ENCODE data around the gene PSMD7. TPM values are rescaled to one million over a fixed set of nuclear protein-coding genes. Genes with fewer than 3 reads are reported as not detected.

Gene PSMD7
- total RNA-seq, 1 donor = 64.1 TPM

DNA sequence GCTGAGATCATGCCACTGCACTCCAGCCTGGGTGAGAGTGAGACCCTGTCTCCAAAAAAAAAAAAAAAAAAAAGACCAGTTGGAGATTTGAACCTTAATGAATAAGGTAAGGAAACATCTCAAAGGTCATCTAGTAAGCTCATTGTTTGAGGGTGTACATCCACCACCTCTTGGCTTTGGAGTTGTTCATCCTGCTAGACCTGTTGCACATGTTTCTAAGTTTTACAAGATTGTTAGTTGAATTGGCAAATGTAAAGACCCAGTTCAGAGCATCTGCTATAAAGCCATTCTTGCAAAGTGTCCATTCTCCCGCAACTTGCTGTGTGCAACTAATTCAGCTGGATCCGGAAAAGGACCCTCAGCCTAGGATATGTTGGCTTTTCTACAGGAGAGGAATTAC is 1.5 kb downstream of the PSMD7 start:
- H3K27ac ChIP-seq (ENCODE audit: low read depth, low read length) = no peak overlapping the region
- H3K27me3 ChIP-seq (ENCODE audit: insufficient read depth, low read length) = no peaks in the 10 kb centered on the region
- no peaks in the 10 kb centered on the region for H3K9me3 ChIP-seq (ENCODE audit: low read depth, low read length)
- H2AFZ ChIP-seq (ENCODE audit: low read length) = no peak overlapping the region
- H3K36me3 ChIP-seq (ENCODE audit: insufficient read depth, low read length) = peaks cover 39% of the 10 kb centered on the region
- H3K4me3 ChIP-seq (ENCODE audit: insufficient read depth, low read length) = peak overlapping the region; percentile 99
- TF ChIP-seq, protein P1, sequence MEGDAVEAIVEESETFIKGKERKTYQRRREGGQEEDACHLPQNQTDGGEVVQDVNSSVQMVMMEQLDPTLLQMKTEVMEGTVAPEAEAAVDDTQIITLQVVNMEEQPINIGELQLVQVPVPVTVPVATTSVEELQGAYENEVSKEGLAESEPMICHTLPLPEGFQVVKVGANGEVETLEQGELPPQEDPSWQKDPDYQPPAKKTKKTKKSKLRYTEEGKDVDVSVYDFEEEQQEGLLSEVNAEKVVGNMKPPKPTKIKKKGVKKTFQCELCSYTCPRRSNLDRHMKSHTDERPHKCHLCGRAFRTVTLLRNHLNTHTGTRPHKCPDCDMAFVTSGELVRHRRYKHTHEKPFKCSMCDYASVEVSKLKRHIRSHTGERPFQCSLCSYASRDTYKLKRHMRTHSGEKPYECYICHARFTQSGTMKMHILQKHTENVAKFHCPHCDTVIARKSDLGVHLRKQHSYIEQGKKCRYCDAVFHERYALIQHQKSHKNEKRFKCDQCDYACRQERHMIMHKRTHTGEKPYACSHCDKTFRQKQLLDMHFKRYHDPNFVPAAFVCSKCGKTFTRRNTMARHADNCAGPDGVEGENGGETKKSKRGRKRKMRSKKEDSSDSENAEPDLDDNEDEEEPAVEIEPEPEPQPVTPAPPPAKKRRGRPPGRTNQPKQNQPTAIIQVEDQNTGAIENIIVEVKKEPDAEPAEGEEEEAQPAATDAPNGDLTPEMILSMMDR (IDR thresholded peaks at IDR 0.05; ENCODE audit: extremely low read depth, low read depth, low read length) = no peak
- DNase-seq (ENCODE audit: insufficient read length, low spot score, missing footprints) = no peak
- peaks cover 45% of the 10 kb centered on the region for H3K79me2 ChIP-seq (ENCODE audit: insufficient read depth, low read length)
- peaks cover 16% of the 10 kb centered on the region for H3K4me1 ChIP-seq (ENCODE audit: insufficient read depth, low read length)
- peaks cover 9% of the 10 kb centered on the region for H4K20me1 ChIP-seq (ENCODE audit: insufficient read depth, low read length)
- peak overlapping the region; percentile 92 for H3K4me2 ChIP-seq (ENCODE audit: insufficient read depth, low read length)

DNA sequence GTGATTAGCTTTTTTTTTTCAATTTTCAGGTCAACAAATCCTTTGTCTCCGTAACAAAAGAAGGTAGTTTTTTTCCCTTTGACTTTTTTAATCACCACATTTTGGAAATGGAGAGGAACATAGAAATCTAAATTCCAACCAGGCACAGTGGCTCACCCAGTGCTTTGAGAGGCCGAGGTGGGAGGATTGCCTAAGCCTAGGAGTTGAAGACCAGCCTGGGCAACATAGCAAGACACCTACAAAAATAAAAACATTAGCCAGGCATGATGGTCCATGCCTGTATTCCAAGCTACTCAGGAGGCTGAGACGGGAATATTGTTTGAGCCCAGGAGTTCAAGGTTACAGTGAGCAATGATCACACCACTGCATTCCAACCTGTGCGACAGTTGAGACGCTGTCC is 5.7 kb downstream of the PSMD7 start:
- H3K4me3 ChIP-seq (ENCODE audit: insufficient read depth, low read length) = no peak overlapping the region
- no peak overlapping the region for H3K4me2 ChIP-seq (ENCODE audit: insufficient read depth, low read length)
- H3K27me3 ChIP-seq (ENCODE audit: insufficient read depth, low read length) = no peaks in the 10 kb centered on the region
- DNase-seq (ENCODE audit: insufficient read length, low spot score, missing footprints) = no peak
- peaks cover 73% of the 10 kb centered on the region for H3K36me3 ChIP-seq (ENCODE audit: insufficient read depth, low read length)
- peaks cover 39% of the 10 kb centered on the region for H3K79me2 ChIP-seq (ENCODE audit: insufficient read depth, low read length)
- H3K9me3 ChIP-seq (ENCODE audit: low read depth, low read length) = no peaks in the 10 kb centered on the region
- no peak overlapping the region for H2AFZ ChIP-seq (ENCODE audit: low read length)
- H3K27ac ChIP-seq (ENCODE audit: low read depth, low read length) = no peak overlapping the region
- H3K4me1 ChIP-seq (ENCODE audit: insufficient read depth, low read length) = peaks cover 10% of the 10 kb centered on the region
- TF ChIP-seq, protein P1 (IDR thresholded peaks at IDR 0.05; ENCODE audit: extremely low read depth, low read depth, low read length) = no peak
- peaks cover 12% of the 10 kb centered on the region for H4K20me1 ChIP-seq (ENCODE audit: insufficient read depth, low read length)

DNA sequence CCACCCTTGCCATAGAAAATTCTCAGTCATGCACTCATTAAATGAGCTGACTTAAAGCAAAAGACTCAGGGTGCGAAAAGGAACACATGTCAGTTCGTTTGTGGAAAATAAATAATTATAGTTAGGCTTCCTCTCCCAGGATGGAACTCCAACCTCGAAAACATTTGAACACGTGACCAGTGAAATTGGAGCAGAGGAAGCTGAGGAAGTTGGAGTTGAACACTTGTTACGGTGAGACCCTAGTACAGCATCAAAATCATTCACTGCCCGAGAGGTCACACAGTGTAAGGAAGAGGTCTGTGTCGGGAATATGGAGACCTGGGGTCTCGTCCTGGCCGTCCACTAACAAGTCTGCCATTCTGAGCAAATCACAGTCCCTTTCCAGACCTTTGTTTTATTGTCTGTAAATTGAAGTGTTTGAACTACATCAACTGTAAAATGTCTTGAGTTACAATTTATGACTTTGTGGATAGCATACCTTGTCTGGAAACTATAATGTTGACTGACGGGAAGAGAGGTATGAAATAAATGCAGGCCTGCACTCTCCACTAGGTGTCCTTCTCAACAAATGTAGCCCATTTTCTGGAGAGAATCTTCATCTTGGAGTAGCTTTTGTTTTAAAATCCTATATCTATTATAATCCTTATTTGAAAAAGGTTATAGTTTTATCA is 7.7 kb downstream of the PSMD7 start:
- no peak for DNase-seq (ENCODE audit: insufficient read length, low spot score, missing footprints)

DNA sequence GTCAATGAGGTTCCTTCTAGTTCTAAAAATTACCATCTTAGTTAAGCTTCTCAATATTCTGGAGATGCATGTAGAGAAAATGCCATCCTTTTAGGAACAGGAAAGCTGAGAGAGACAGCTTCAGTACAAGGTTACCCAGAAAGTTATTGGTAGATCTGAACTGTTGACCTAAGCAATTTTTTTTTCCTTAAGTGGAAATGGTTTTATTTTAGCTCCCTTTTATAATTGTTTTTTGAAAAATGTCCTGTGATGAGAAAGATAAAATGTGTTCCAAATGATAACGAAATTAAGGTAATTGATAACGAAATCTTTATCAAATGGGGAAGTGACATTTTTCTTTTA is 8.2 kb downstream of the PSMD7 start:
- no peak overlapping the region for H3K27ac ChIP-seq (ENCODE audit: low read depth, low read length)
- no peak overlapping the region for H3K4me3 ChIP-seq (ENCODE audit: insufficient read depth, low read length)
- no peak for DNase-seq (ENCODE audit: insufficient read length, low spot score, missing footprints)
- no peak overlapping the region for H2AFZ ChIP-seq (ENCODE audit: low read length)
- TF ChIP-seq, protein P1 (IDR thresholded peaks at IDR 0.05; ENCODE audit: extremely low read depth, low read depth, low read length) = no peak
- H3K4me1 ChIP-seq (ENCODE audit: insufficient read depth, low read length) = no peaks in the 10 kb centered on the region
- no peaks in the 10 kb centered on the region for H3K27me3 ChIP-seq (ENCODE audit: insufficient read depth, low read length)
- no peak overlapping the region for H3K4me2 ChIP-seq (ENCODE audit: insufficient read depth, low read length)
- peaks cover 67% of the 10 kb centered on the region for H3K36me3 ChIP-seq (ENCODE audit: insufficient read depth, low read length)
- H4K20me1 ChIP-seq (ENCODE audit: insufficient read depth, low read length) = peaks cover 4% of the 10 kb centered on the region
- H3K79me2 ChIP-seq (ENCODE audit: insufficient read depth, low read length) = peaks cover 15% of the 10 kb centered on the region
- no peaks in the 10 kb centered on the region for H3K9me3 ChIP-seq (ENCODE audit: low read depth, low read length)

More for the DNA sequence above, 7.7 kb downstream of the PSMD7 start:
- H3K9me3 ChIP-seq (ENCODE audit: low read depth, low read length) = no peaks in the 10 kb centered on the region
- H3K27me3 ChIP-seq (ENCODE audit: insufficient read depth, low read length) = no peaks in the 10 kb centered on the region
- TF ChIP-seq, protein P1 (IDR thresholded peaks at IDR 0.05; ENCODE audit: extremely low read depth, low read depth, low read length) = peak; percentile 47
- peaks cover 20% of the 10 kb centered on the region for H3K79me2 ChIP-seq (ENCODE audit: insufficient read depth, low read length)
- H3K4me1 ChIP-seq (ENCODE audit: insufficient read depth, low read length) = no peaks in the 10 kb centered on the region
- H4K20me1 ChIP-seq (ENCODE audit: insufficient read depth, low read length) = peaks cover 4% of the 10 kb centered on the region
- no peak overlapping the region for H2AFZ ChIP-seq (ENCODE audit: low read length)
- H3K27ac ChIP-seq (ENCODE audit: low read depth, low read length) = no peak overlapping the region
- no peak overlapping the region for H3K4me2 ChIP-seq (ENCODE audit: insufficient read depth, low read length)
- H3K36me3 ChIP-seq (ENCODE audit: insufficient read depth, low read length) = peaks cover 72% of the 10 kb centered on the region
- no peak overlapping the region for H3K4me3 ChIP-seq (ENCODE audit: insufficient read depth, low read length)

All from osteoblast (primary cell).